ENCODE data around the gene CLK2.

DNA sequence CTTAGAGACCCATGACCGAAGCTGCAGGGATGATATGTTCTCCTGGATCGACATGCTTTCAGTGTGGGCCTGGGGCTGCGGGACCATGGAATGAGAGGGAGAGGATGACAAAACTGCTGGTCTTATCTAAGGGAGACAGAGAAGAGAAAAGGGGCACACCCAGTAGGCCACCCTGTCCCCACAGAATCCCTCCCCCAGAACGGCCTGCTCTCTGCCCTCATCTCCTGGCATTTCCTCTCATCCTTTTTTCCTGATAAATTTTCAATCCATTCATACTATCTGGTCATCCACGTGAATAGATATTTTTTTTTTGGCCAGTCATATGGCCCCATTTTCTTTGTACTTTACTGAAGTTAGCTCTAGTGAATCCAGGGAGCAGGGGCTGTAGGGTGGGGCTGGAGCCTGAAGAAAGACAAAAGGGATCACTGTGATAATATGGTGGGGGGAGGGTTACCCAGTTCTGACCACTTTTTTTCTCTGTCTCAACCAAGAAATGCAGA is 28.1 kb upstream of the CLK2 start, which contains the start of gene PKLR:
- TF ChIP-seq, protein P1, sequence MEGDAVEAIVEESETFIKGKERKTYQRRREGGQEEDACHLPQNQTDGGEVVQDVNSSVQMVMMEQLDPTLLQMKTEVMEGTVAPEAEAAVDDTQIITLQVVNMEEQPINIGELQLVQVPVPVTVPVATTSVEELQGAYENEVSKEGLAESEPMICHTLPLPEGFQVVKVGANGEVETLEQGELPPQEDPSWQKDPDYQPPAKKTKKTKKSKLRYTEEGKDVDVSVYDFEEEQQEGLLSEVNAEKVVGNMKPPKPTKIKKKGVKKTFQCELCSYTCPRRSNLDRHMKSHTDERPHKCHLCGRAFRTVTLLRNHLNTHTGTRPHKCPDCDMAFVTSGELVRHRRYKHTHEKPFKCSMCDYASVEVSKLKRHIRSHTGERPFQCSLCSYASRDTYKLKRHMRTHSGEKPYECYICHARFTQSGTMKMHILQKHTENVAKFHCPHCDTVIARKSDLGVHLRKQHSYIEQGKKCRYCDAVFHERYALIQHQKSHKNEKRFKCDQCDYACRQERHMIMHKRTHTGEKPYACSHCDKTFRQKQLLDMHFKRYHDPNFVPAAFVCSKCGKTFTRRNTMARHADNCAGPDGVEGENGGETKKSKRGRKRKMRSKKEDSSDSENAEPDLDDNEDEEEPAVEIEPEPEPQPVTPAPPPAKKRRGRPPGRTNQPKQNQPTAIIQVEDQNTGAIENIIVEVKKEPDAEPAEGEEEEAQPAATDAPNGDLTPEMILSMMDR (IDR thresholded peaks at IDR 0.05): no peak
- no peak for TF ChIP-seq EZH2 (IDR thresholded peaks at IDR 0.05)

All from neural progenitor cell (in vitro differentiated cells).